GM18519 (cell line): ENCODE data around the gene SPACA5.
"Not testable (repeated sequence)": the region's sequence is repeated elsewhere in the genome, so short reads cannot be mapped to it uniquely, and the experiment has no call there.

Experiments
- ATAC-seq: cut with Tn5 transposase; IDR thresholded peaks from one replicate; pipeline ENCODE4 v1.9.1; 2021; ENCODE audit warnings: mild to moderate bottlenecking, moderate library complexity; ENCODE audit not compliant: unreplicated experiment, low FRiP score

Gene SPACA5

GRCh38 chrX:48006688-48007087, at the start of gene SPACA5:
TSS of gene SPACA5 (plus strand) at chrX:48006988. CDS start at chrX:48007803, 815 bp downstream.
- ATAC-seq = not testable (repeated sequence)

GRCh38 chrX:47958206-47958605, 48.6 kb upstream of the SPACA5 start:
- not testable (repeated sequence) for ATAC-seq

- ATAC-seq = no peak
Observed at GRCh38 chrX:47958761-47959342, 47.9 kb upstream of the SPACA5 start.

DNA sequence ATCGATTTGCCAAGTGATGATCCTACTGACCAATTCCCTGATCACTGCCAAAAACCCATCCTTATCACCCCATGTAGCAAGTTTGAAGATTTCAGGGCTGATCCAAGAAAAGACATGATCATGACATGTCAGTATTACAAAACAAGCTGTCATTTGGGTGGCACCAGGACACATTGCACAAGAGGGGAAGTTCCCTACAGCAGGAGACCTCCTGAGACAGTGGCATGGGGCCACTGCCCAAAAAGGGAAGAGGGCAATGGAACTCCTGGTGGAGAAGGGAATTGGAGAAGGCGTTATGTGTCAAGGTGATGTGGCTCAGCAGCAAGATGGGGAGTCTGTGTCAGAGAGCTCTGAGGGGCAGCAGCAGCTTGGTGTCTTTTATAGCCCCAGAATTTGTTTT, 46.4 kb upstream of the SPACA5 start:
- no peak for ATAC-seq

GRCh38 chrX:47961830-47962229, 45.0 kb upstream of the SPACA5 start:
- not testable (repeated sequence) for ATAC-seq

GRCh38 chrX:47965526-47965925, 41.3 kb upstream of the SPACA5 start:
- ATAC-seq = not testable (repeated sequence)

GRCh38 chrX:47973235-47973634, 33.6 kb upstream of the SPACA5 start:
- no peak for ATAC-seq

GRCh38 chrX:47976254-47977151, 30.3 kb upstream of the SPACA5 start:
- no peak for ATAC-seq

DNA sequence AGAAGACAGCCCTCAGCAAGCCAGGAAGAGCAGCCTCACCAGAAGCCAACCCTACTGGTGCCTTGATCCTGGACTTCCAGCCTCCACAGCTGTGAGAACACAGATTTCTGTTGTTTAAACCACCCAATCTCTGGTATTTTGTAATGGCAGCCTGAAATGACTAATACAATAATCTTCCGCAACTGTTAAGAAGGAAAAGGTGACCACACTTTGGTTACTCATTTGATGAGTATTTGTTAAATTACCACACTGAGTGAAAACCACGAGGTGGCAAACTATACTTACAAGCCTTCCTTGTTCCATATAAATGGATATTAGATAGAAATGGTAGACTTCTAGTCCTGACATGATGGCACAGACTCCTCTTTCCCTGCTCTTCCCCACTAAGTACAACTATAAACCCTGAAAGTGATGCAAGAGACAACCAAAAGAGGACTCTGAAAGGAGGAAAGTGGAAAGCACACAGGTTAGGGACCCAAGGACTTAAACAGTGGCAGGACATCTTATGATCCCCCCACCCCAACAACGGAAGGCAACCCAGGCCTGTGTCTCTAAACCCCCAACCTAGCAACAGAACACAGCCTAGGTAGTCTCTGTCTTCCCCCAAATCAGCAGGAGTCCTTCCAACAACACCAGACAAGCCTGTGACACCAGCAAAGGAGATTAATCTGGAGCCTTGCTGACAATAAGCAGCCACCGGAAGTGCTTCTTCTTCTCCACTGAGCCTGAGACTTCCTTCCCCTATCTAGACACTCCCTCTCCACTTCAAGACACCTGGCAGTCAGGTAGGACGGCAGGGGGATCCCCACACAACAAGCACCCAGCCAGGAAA, 15.3 kb upstream of the SPACA5 start:
- no peak for ATAC-seq

- ATAC-seq = no peak
Observed at GRCh38 chrX:47992095-47992380, 14.8 kb upstream of the SPACA5 start.

GRCh38 chrX:47992669-47993068, 14.1 kb upstream of the SPACA5 start:
- no peak for ATAC-seq

DNA sequence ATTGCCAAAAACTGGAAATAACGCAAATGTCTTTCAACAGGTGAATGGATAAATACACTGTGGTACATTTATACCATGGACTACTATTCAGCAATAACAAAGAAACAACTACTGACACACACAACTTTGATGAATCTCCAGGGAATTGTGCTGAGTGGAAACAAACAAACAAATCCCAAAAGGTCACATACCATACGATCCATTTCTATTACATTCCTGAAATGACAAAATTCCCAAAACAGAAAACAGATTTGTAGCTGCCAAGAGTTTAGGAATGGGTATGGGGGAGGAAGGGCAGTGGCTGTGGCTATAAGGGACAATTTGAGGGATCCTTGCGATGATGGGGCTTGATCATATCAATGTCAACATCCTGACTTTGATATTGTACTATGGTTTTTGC, 5.5 kb upstream of the SPACA5 start:
- no peak for ATAC-seq

- no peak for ATAC-seq
Observed at GRCh38 chrX:48002319-48002718, 4.5 kb upstream of the SPACA5 start.

GRCh38 chrX:48002929-48003328, 3.9 kb upstream of the SPACA5 start:
- no peak for ATAC-seq

DNA sequence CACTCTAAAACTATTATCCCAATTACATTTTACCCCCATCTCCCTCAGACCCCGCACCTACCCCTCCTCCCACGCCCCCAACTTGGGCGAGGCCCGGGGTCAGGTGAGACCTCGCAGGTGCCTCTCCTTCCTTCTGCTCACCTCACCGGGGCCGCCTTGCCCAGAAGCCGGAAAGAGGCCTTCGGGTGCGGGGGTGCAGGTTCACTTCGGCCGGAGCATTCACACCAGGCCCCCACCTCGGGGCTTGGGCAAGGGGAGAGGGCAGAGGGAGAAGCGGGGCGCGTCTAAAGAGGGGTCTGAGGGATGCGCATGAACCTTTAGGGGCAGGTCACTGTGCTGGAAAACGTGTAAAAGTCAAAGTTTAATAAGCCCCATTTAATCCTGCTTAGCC, 3.4 kb upstream of the SPACA5 start:
- no peak for ATAC-seq

DNA sequence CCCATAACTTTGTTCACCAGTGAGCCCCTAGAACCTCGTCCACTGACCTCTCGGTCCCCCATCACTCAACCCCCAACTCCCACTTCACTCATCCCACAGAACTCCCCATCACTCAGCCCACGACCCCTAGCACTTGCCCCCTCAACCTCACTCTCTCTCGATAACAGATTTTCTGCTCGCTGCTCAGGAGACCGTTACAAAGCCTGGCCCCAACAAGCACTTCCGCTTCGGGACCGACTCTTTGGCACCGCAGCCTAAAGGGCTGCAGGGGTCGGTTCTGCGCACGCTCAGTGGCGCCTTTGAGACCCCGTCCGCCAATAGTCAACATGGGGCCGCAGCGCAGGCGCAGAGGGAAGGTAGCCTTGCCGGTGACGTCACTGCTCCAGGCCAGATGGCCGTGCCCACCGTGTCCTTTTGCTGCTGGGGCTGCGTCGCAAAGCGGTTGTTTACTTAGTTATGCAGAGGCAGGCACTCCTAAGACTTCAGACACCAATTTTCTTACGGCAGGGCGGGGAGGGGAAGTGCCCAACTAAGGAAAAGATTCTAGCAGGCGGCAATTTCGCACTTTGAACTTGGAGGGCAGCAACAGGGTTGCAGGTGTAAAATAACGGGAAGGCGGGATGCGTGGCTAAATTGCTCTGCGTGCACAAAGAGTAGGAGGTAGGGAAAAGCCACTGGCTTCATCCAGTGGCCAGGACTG, 2.9 kb upstream of the SPACA5 start, which contains the start of gene ZNF182:
ZNF182 (minus strand) TSS at position 232 of the 700 bp plus-strand sequence. CDS start 1,380 bp downstream, outside the sequence.
- ATAC-seq = peak; percentile 91

GRCh38 chrX:48009445-48009960, 2.7 kb downstream of the SPACA5 start:
- ATAC-seq = not testable (repeated sequence)

DNA sequence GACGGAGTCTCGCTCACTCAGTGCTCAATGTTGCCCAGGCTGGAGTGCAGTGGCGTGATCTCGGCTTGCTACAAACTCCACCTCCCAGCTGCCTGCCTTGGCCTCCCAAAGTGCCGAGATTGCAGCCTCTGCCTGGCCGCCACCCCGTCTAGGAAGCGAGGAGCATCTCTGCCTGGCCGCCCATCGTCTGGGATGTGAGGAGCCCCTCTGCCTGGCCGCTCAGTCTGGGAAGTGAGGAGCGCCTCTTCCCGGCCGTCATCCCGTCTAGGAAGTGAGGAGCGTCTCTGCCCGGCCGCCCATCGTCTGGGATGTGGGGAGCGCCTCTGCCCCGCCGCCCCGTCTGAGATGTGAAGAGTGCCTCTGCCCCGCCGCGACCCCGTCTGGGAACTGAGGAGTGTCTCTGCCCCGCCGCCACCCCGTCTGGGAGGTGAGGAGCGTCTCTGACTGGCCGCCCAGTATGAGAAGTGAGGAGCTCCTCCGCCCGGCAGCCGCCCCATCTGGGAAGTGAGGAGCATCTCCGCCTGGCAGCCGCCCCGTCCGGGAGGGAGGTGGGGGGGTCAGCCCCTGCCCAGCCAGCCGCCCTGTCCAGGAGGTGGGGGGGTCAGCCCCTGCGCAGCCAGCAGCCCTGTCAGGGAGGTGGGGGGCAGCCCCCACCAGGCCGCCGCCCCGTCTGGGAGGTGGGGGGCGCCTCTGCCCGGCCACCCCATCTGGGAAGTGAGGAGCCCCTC, 10.0 kb downstream of the SPACA5 start:
- ATAC-seq = not testable (repeated sequence)

DNA sequence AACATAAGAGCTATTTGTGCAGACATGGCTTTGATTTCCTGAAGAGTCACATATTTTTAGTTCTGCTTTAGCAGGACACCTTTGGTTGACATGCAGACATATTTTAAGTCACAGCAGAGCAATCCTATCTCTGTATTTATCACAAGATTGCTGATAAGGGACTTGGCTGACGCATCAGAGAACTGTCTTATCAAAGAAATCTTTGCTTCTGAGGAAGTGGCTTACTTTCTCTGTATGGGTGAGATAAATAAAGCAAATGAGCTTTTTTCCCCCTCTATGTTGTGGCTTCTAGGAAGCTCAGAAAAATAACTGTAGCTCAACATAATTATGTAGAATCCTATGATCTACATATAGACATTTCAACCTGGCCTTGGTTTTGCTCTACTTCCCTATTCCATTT, 13.1 kb downstream of the SPACA5 start:
- ATAC-seq = not testable (repeated sequence)

DNA sequence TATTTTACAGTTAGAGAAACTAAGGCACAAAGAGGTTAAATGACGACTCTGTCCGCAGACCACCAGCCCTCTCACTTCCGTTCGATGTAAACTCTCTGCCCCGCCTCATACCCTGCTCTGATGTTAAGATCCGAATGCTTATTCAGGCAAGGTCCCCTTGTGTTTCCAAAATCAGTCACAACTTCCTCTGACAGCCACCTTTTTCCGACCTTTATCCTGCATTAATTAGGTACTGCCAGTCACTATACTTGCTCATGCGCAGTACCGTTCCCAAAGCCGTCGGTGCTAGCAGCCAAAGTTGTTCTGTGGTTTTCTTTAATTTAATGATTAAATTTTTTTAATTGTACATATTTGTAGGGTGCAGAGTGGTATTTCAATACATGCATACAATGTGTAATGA, 13.7 kb downstream of the SPACA5 start:
- ATAC-seq = not testable (repeated sequence)
